HG02759 (cell line): ENCODE results near the gene ZDHHC14.
"Not testable (repeated sequence)": the region's sequence is repeated elsewhere in the genome, so short reads cannot be mapped to it uniquely, and the experiment has no call there.

ENCODE experiments used
- ATAC-seq: cut with Tn5 transposase; IDR thresholded peaks from one replicate; pipeline ENCODE4 v1.9.1; 2021; ENCODE audit warnings: mild to moderate bottlenecking, moderate library complexity; ENCODE audit not compliant: unreplicated experiment

Gene ZDHHC14

GRCh38 chr6:157676241-157676640 is 295.3 kb downstream of the ZDHHC14 start:
- no peak for ATAC-seq

GRCh38 chr6:157677235-157677634 is 296.2 kb downstream of the ZDHHC14 start:
- no peak for ATAC-seq

GRCh38 chr6:157679605-157680580 is 298.9 kb downstream of the ZDHHC14 start:
- ATAC-seq = no peak

- no peak for ATAC-seq
These were observed 300.2 kb downstream of the ZDHHC14 start for GRCh38 chr6:157681041-157681650.

- no peak for ATAC-seq
These were observed 302.0 kb downstream of the ZDHHC14 start for GRCh38 chr6:157682856-157683481.

GRCh38 chr6:157683707-157684106 is 302.7 kb downstream of the ZDHHC14 start:
- no peak for ATAC-seq

- ATAC-seq = no peak
These were observed 303.8 kb downstream of the ZDHHC14 start for GRCh38 chr6:157684620-157685299.

GRCh38 chr6:157685596-157686280 is 304.7 kb downstream of the ZDHHC14 start:
- no peak for ATAC-seq

- ATAC-seq = no peak
These were observed 307.4 kb downstream of the ZDHHC14 start for GRCh38 chr6:157688275-157688959.

GRCh38 chr6:157688960-157689599 is 308.1 kb downstream of the ZDHHC14 start:
- no peak for ATAC-seq

- ATAC-seq = no peak
These were observed 308.9 kb downstream of the ZDHHC14 start for GRCh38 chr6:157689875-157690274.

- no peak for ATAC-seq
These were observed 309.6 kb downstream of the ZDHHC14 start for GRCh38 chr6:157690441-157691210.

GRCh38 chr6:157691621-157692020 is 310.6 kb downstream of the ZDHHC14 start:
- not testable (repeated sequence) for ATAC-seq

GRCh38 chr6:157693867-157694266 is 312.9 kb downstream of the ZDHHC14 start:
- ATAC-seq = no peak

GRCh38 chr6:157695301-157696040 is 314.5 kb downstream of the ZDHHC14 start:
- ATAC-seq = no peak

- ATAC-seq = no peak
These were observed 319.0 kb downstream of the ZDHHC14 start for GRCh38 chr6:157699777-157700636.

GRCh38 chr6:157706351-157706750 is 325.4 kb downstream of the ZDHHC14 start:
- not testable (repeated sequence) for ATAC-seq
